ENCODE results near the gene CCNH. TPM values are rescaled to one million over a fixed set of nuclear protein-coding genes. Genes with fewer than 3 reads are reported as not detected.

The CCNH gene
- total RNA-seq, 1 donor from 2014 or later = 118 TPM

DNA sequence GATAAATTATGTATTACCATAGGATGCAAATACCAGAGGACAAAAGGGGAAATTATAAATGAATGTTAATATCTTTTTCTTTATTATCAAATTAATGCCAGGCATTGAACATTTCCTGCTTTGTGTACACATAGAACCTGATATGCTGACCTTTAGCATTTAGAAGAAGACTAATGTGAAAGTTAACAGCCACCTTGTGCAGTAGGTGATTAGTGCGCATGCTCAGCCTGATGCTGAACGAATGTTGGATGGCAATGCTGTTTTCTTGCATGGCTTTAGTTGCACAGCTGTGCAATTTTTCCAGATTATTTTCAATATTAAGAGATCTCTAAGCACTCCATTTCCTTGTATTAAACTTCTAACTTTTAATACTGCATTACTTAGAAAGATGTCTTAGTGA lies 45.5 kb downstream of the CCNH start:
- no peak for FAIRE-seq
- no peak for DNase-seq (ENCODE audit: low spot score in 2 of 2)

- FAIRE-seq (no peak), DNase-seq (ENCODE audit: low spot score in 2 of 2) (no peak)
Observed at GRCh38 chr5:87361536-87362213, 51.1 kb downstream of the CCNH start.

DNA sequence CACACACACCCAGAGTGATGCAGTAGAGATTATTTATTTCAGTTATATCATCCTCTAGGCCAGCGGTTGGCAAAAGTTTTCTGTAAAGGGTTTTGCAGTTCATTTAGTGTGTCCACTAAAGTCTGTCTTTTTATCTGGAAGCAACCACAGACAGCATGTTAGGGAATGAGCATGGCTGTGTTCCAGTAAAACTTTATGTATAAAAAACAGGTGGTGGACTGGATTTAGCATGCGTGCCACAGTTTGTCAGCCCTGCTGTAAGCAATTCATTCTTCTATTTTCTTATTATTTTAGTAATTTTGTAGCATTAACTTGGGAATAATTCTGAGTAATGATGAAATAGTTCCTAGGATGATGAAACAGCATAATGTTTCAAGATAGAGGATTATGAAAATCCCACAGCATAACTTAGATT lies 51.7 kb downstream of the CCNH start:
- no peak for DNase-seq (ENCODE audit: low spot score in 2 of 2)
- FAIRE-seq = no peak

DNA sequence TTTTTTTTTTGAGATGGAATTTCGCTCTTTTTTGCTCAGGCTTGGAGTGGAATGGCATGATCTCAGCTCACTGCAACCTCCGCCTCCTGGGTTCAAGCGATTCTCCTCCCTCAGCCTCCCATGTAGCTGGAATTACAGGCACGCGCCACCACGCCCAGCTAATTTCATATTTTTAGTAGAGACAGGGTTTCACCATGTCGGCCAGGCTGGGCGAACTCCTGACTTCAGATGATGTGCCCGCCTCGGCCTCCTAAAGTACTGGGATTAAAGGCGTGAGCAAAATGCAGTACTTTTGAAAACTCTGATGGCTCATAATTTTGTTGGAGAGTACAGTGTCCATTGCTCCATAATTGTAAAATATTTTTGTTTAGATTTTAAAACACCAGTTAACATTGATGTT lies 52.6 kb downstream of the CCNH start:
- DNase-seq (ENCODE audit: low spot score in 2 of 2) = no peak
- FAIRE-seq = no peak

DNA sequence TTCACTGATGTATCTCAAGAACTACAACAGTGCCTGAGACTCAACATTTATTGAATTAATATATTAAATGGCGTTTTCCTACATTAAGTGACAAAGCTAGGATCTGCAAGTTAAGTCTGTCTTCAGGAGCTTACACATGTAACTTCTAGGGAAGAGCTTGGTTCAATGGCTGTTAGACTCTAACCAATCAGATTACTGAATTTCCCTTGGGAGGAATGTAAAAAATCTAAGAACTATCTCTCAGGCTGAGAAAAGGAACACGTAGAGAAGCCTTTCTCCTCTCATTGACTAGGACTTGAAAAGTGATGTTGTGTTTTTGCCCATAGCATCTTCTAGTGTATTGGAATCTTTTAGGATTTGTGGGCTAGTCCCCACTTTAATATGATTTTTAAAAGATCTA lies 53.6 kb downstream of the CCNH start:
- FAIRE-seq (no peak), DNase-seq (ENCODE audit: low spot score in 2 of 2) (no peak)

GRCh38 chr5:87354496-87354895 lies 58.2 kb downstream of the CCNH start:
- FAIRE-seq (no peak), DNase-seq (ENCODE audit: low spot score in 2 of 2) (no peak)

DNA sequence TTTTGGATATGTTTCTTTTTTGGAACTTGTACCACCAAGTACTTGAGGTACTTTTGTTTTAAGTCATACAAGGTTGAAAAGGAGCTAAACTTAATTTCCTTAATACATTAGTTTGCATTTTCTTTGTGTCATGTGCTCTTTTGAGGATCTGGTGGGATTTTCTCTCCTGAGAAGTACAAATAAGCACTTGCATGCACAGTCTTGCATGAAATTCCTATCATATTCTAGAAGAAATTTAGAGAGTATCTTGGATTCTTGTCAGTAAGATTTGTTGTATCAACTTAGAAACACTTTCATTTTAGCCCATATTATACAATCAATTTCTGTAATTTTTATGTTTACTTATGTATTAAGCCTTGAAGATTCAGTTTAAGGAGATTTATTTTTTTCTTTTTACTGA lies 64.9 kb downstream of the CCNH start:
- DNase-seq (ENCODE audit: low spot score in 2 of 2) = no peak
- no peak for FAIRE-seq

DNA sequence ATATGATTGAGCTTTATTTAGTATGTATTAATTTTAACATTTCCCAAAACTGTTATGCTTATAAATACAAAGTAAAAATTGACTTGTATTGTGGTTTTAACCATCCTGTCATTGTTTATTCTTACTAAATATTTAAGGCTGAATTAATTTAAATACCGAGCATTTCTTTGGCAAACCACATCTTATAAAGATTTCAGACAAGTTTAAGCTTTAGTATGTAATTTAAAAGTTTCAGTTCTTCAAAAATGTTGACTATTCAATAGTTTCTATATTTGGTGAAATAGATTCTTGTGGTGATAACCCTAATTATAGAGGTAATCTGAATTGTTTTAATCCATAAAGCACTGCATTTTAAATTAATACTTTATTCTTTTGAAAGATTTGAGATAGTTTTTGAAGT lies 65.5 kb downstream of the CCNH start:
- DNase-seq (ENCODE audit: low spot score in 2 of 2) (no peak), FAIRE-seq (no peak)

Small RNAs within 50 kb of the gene (small RNA-seq; reads per million reads assigned to genes)
- not detected for gene RNU6-727P

Other genes starting within 250 kb of the CCNH start
- 51.0 TPM for gene RASA1, start 145.0 kb downstream of the CCNH start, total RNA-seq